Measurements from ENCODE around the gene LCE1E.

LCE1E gene

GRCh38 chr1:152811671-152812070 lies 25.6 kb downstream of the LCE1E start, which contains the start of gene LCE1B:
TSS of gene LCE1B (plus strand) at chr1:152811971. CDS start at chr1:152812447, 476 bp downstream.
- TF ChIP-seq CTCF (conservative IDR thresholded peaks at IDR 0.05; ENCODE audit: low read length): no peak
- no peak for DNase-seq (ENCODE audit: low read depth)
- H3K4me3 ChIP-seq (ENCODE audit: low read length): no peak within 1 kb of the TSS

- DNase-seq (ENCODE audit: low read depth): no peak
- no peak for TF ChIP-seq CTCF (conservative IDR thresholded peaks at IDR 0.05; ENCODE audit: low read length)
- no peak overlapping the region for H3K4me3 ChIP-seq (ENCODE audit: low read length)
Observed at GRCh38 chr1:152817309-152817708, 31.3 kb downstream of the LCE1E start.

GRCh38 chr1:152823294-152823693 lies 37.2 kb downstream of the LCE1E start:
- DNase-seq (ENCODE audit: low read depth): no peak
- H3K4me3 ChIP-seq (ENCODE audit: low read length): no peak overlapping the region
- TF ChIP-seq CTCF (conservative IDR thresholded peaks at IDR 0.05; ENCODE audit: low read length): no peak

GRCh38 chr1:152824964-152825363 lies 38.9 kb downstream of the LCE1E start:
- no peak for DNase-seq (ENCODE audit: low read depth)
- no peak for TF ChIP-seq CTCF (conservative IDR thresholded peaks at IDR 0.05; ENCODE audit: low read length)

GRCh38 chr1:152827173-152827572 lies 41.1 kb downstream of the LCE1E start, which contains the start of gene LCE1A:
TSS of gene LCE1A (plus strand) at chr1:152827473. CDS start at chr1:152827473, 0 bp downstream.
- H3K4me3 ChIP-seq (ENCODE audit: low read length): no peak within 1 kb of the TSS
- DNase-seq (ENCODE audit: low read depth): no peak
- TF ChIP-seq CTCF (conservative IDR thresholded peaks at IDR 0.05; ENCODE audit: low read length): no peak

More at GRCh38 chr1:152824964-152825363, 38.9 kb downstream of the LCE1E start:
- H3K4me3 ChIP-seq (ENCODE audit: low read length): no peak overlapping the region

GRCh38 chr1:152836870-152837269 lies 50.8 kb downstream of the LCE1E start:
- no peak for DNase-seq (ENCODE audit: low read depth)
- no peak for TF ChIP-seq CTCF (conservative IDR thresholded peaks at IDR 0.05; ENCODE audit: low read length)
- H3K4me3 ChIP-seq (ENCODE audit: low read length): no peak overlapping the region

Measured in AG10803 (cell line).